GM12874 (cell line): Measurements from ENCODE around the gene CHAC1.

Experiments used
- CTCF ChIP-seq: IDR thresholded peaks from 2 replicates; pipeline ENCODE4 v1.5.1; 2011; ENCODE audit warnings: low read depth, mild to moderate bottlenecking, control low read depth, low read length, moderate library complexity; ENCODE audit not compliant: insufficient read depth

The CHAC1 gene

GRCh38 chr15:40978141-40978540 lies 24.9 kb downstream of the CHAC1 start:
- no peak for TF ChIP-seq CTCF

- no peak for TF ChIP-seq CTCF
These were observed 25.3 kb downstream of the CHAC1 start for GRCh38 chr15:40978562-40978961.

GRCh38 chr15:40981186-40981585 lies 27.9 kb downstream of the CHAC1 start:
- TF ChIP-seq CTCF: no peak

- no peak for TF ChIP-seq CTCF
These were observed 29.6 kb downstream of the CHAC1 start for GRCh38 chr15:40982855-40983254.

- no peak for TF ChIP-seq CTCF
These were observed 31.1 kb downstream of the CHAC1 start for GRCh38 chr15:40984406-40984805.

GRCh38 chr15:40984964-40985363 lies 31.7 kb downstream of the CHAC1 start:
- no peak for TF ChIP-seq CTCF

- no peak for TF ChIP-seq CTCF
These were observed 32.5 kb downstream of the CHAC1 start for GRCh38 chr15:40985541-40986330.

- TF ChIP-seq CTCF: no peak
These were observed 33.5 kb downstream of the CHAC1 start for GRCh38 chr15:40986820-40987219.
